IMR-90 (cell line): ENCODE measurements around the gene GSK3B. TPM values are rescaled to one million over a fixed set of nuclear protein-coding genes. Genes with fewer than 3 reads are reported as not detected.

Experiments
- ATAC-seq: fragments of 200-7000 bp; cut with Tn5 transposase; 2 replicates; pipeline ENCODE4 v1.9.1; 2020; ENCODE audit warnings: low read depth, mild to moderate bottlenecking, moderate library complexity
- BruUV-seq: library from RNA; stranded (reverse); fragments of 400-500 nt; replicated peaks from 2 replicates; lab custom pipeline; 2021; lab: Mats Ljungman, UMichigan
- CTCF ChIA-PET: fragments of 300-600 bp; formaldehyde crosslinking; extraction: SDS; loops from one replicate; lab custom pipeline; 2021; ENCODE audit warnings: antibody characterized with exemption; lab: Yijun Ruan, JAX
- POLR2A ChIA-PET: fragments of 300-600 bp; sonication (Branson Sonifier 250); formaldehyde crosslinking; loops from one replicate; lab custom pipeline; 2022; ENCODE audit warnings: antibody characterized with exemption; ENCODE audit not compliant: unreplicated experiment; lab: Charles Lee
- DNase-seq: peaks from one replicate; pipeline ENCODE4 v3.0.0; 2013
- H2AFZ ChIP-seq: replicated peaks from 2 replicates; pipeline ENCODE3; 2013; ENCODE audit warnings: low read length, mild to moderate bottlenecking; ENCODE audit not compliant: poor library complexity
- H2AK5ac ChIP-seq: 2 replicates; pipeline ENCODE4 v1.6.1; 2013; ENCODE audit warnings: low read depth, low read length, inconsistent platforms
- H2AK9ac ChIP-seq: replicated peaks from 2 replicates; pipeline ENCODE3; 2013; ENCODE audit warnings: mild to moderate bottlenecking, low read depth, low read length, moderate library complexity; ENCODE audit not compliant: poor library complexity
- H2BK120ac ChIP-seq: 2 replicates; pipeline ENCODE4 v1.6.1; 2013; ENCODE audit warnings: low read depth, low read length, inconsistent platforms
- H2BK15ac ChIP-seq: 3 replicates; pipeline ENCODE4 v1.6.1; 2013; ENCODE audit warnings: low read depth, low read length, inconsistent platforms
- H2BK20ac ChIP-seq: 2 replicates; pipeline ENCODE4 v1.6.1; 2013; ENCODE audit warnings: low read depth, mild to moderate bottlenecking, inconsistent platforms, low read length, moderate library complexity
- H2BK5ac ChIP-seq: 2 replicates; pipeline ENCODE4 v1.6.1; 2013; ENCODE audit warnings: mild to moderate bottlenecking, low read depth, low read length, inconsistent platforms; ENCODE audit not compliant: poor library complexity, severe bottlenecking
- H3K14ac ChIP-seq: replicated peaks from 2 replicates; pipeline ENCODE4 v1.6.1; 2013; ENCODE audit warnings: low read depth, low read length, inconsistent platforms
- H3K18ac ChIP-seq: 2 replicates; pipeline ENCODE4 v1.6.1; 2013; ENCODE audit warnings: low read depth, low read length, control low read depth
- H3K23ac ChIP-seq: 2 replicates; pipeline ENCODE4 v1.6.1; 2013; ENCODE audit warnings: low read depth, low read length, inconsistent platforms
- H3K27ac ChIP-seq: 2 replicates; pipeline ENCODE4 v1.5.1; 2013; ENCODE audit warnings: mild to moderate bottlenecking, control low read depth, low read length; ENCODE audit not compliant: insufficient read depth
- H3K27me3 ChIP-seq: 2 replicates; pipeline ENCODE4 v1.6.1; 2013; ENCODE audit warnings: low read length; ENCODE audit not compliant: control insufficient read depth, insufficient read depth
- H3K36me3 ChIP-seq: 2 replicates; pipeline ENCODE4 v1.6.1; 2013; ENCODE audit warnings: low read length, mixed read lengths; ENCODE audit not compliant: control insufficient read depth, insufficient read depth
- H3K4ac ChIP-seq: 2 replicates; pipeline ENCODE4 v1.6.1; 2013; ENCODE audit warnings: low read depth, low read length, inconsistent platforms
- H3K4me1 ChIP-seq: 2 replicates; pipeline ENCODE4 v1.6.1; 2013; ENCODE audit warnings: low read length, mixed read lengths; ENCODE audit not compliant: control insufficient read depth, insufficient read depth
- H3K4me2 ChIP-seq: 2 replicates; pipeline ENCODE4 v1.6.1; 2013; ENCODE audit warnings: low read depth, mild to moderate bottlenecking, control low read depth, low read length, moderate library complexity
- H3K4me3 ChIP-seq: 2 replicates; pipeline ENCODE4 v1.5.1; 2013; ENCODE audit warnings: low read depth, mild to moderate bottlenecking, control low read depth, low read length, moderate library complexity; ENCODE audit not compliant: insufficient read depth
- H3K56ac ChIP-seq: 2 replicates; pipeline ENCODE4 v1.6.1; 2013; ENCODE audit warnings: low read length, inconsistent platforms; ENCODE audit not compliant: insufficient read depth; ENCODE audit errors: extremely low read depth
- H3K79me1 ChIP-seq, 2 experiments: 2 replicates each; pipeline ENCODE4 v1.6.1; 2013; ENCODE audit warnings: low read length in 2 of 2, inconsistent platforms in 1 of 2, low read depth in 1 of 2
- H3K9ac ChIP-seq: 2 replicates; pipeline ENCODE4 v1.6.1; 2013; ENCODE audit warnings: low read depth, low read length, control low read depth
- H3K9me1 ChIP-seq: 2 replicates; pipeline ENCODE4 v1.6.1; 2013; ENCODE audit warnings: low read length, inconsistent platforms; ENCODE audit not compliant: insufficient read depth
- H3K9me3 ChIP-seq: 2 replicates; pipeline ENCODE4 v1.6.1; 2013; ENCODE audit warnings: low read length; ENCODE audit not compliant: control insufficient read depth, insufficient read depth
- H4K20me1 ChIP-seq: 2 replicates; pipeline ENCODE4 v1.6.1; 2013; ENCODE audit warnings: low read length, inconsistent platforms; ENCODE audit not compliant: insufficient read depth
- H4K5ac ChIP-seq: 2 replicates; pipeline ENCODE4 v1.6.1; 2013; ENCODE audit warnings: mild to moderate bottlenecking, low read depth, low read length, control low read depth
- H4K8ac ChIP-seq, 2 experiments: 2 replicates each; pipeline ENCODE4 v1.6.1; 2013; ENCODE audit warnings: low read depth in 2 of 2, low read length in 2 of 2, control low read depth in 1 of 2, inconsistent platforms in 1 of 2
- H4K91ac ChIP-seq: 2 replicates; pipeline ENCODE4 v1.6.1; 2013; ENCODE audit warnings: low read depth, low read length, inconsistent platforms; ENCODE audit not compliant: insufficient read depth
- BHLHE40 ChIP-seq: fragments of 150-350 bp; IDR thresholded peaks from 2 replicates; pipeline ENCODE4 v1.6.1; 2016; ENCODE audit warnings: mild to moderate bottlenecking, low read depth, low read length
- CEBPB ChIP-seq: IDR thresholded peaks from 2 replicates; pipeline ENCODE4 v1.6.1; 2012; ENCODE audit warnings: low read depth, low read length, improper control_type of control experiment
- CHD1 ChIP-seq: IDR thresholded peaks from 2 replicates; pipeline ENCODE4 v1.6.1; 2012; ENCODE audit warnings: low read depth, low read length, improper control_type of control experiment
- CTCF ChIP-seq: conservative IDR thresholded peaks from 2 replicates; pipeline ENCODE4 v1.5.1; 2012; ENCODE audit warnings: mild to moderate bottlenecking, low read depth, low read length, improper control_type of control experiment
- ELK1 ChIP-seq: fragments of 150-350 bp; IDR thresholded peaks from 2 replicates; pipeline ENCODE4 v1.6.1; 2016; ENCODE audit warnings: low read depth, mild to moderate bottlenecking, low read length, moderate library complexity, borderline replicate concordance
- FOS ChIP-seq: fragments of 150-350 bp; IDR thresholded peaks from 2 replicates; pipeline ENCODE4 v1.6.1; 2016; ENCODE audit warnings: low read depth, low read length
- MAFK ChIP-seq: IDR thresholded peaks from 2 replicates; pipeline ENCODE4 v1.6.1; 2012; ENCODE audit warnings: low read depth, low read length, improper control_type of control experiment
- MAZ ChIP-seq: IDR thresholded peaks from 2 replicates; pipeline ENCODE4 v1.6.1; 2012; ENCODE audit warnings: low read depth, mild to moderate bottlenecking, low read length, improper control_type of control experiment, moderate library complexity, borderline replicate concordance
- MXI1 ChIP-seq: IDR thresholded peaks from 2 replicates; pipeline ENCODE4 v1.6.1; 2012; ENCODE audit warnings: low read depth, mild to moderate bottlenecking, low read length, moderate library complexity, borderline replicate concordance
- NFE2L2 ChIP-seq: fragments of 150-350 bp; IDR thresholded peaks from 2 replicates; pipeline ENCODE4 v1.6.1; 2016; ENCODE audit warnings: low read depth, mild to moderate bottlenecking, low read length
- POLR2A ChIP-seq: IDR thresholded peaks from 2 replicates; pipeline ENCODE4 v1.6.1; 2012; ENCODE audit warnings: mild to moderate bottlenecking, low read depth, low read length
- RAD21 ChIP-seq: IDR thresholded peaks from 2 replicates; pipeline ENCODE4 v1.6.1; 2012; ENCODE audit warnings: low read length, improper control_type of control experiment
- RCOR1 ChIP-seq: IDR thresholded peaks from 2 replicates; pipeline ENCODE4 v1.6.1; 2012; ENCODE audit warnings: mild to moderate bottlenecking, low read length, improper control_type of control experiment; ENCODE audit not compliant: insufficient replicate concordance
- RFX5 ChIP-seq: IDR thresholded peaks from 2 replicates; pipeline ENCODE4 v1.8.0; 2012; ENCODE audit warnings: low read depth, mild to moderate bottlenecking, low read length, moderate library complexity
- SMC3 ChIP-seq: fragments of 150-350 bp; IDR thresholded peaks from 2 replicates; pipeline ENCODE4 v1.6.1; 2016; ENCODE audit warnings: low read depth, mild to moderate bottlenecking, antibody characterized with exemption, low read length, moderate library complexity
- USF2 ChIP-seq: fragments of 150-350 bp; IDR thresholded peaks from 2 replicates; pipeline ENCODE4 v1.6.1; 2017; ENCODE audit warnings: mild to moderate bottlenecking, antibody characterized with exemption, low read length, low read depth
- WGBS, 2 experiments: methylation state at CpG; one replicate each; pipeline versions ENCODE4 v1.1.5 to v1.1.7; 2013; ENCODE audit warnings: missing lambda C conversion rate in 2 of 2; ENCODE audit not compliant: insufficient read length in 1 of 2; ENCODE audit errors: extremely low coverage in 2 of 2; 5-methylcytosine and 5-hydroxymethylcytosine counted together
- dilution Hi-C: fragments of 300-500 bp; cut with HindIII; formaldehyde crosslinking; loops from one replicate; pipeline ENCODE4 v1.14.3; 2018; ENCODE audit warnings: low sequenced_read_pairs; ENCODE audit not compliant: unreplicated experiment
- in situ Hi-C: fragments of 300-500 bp; cut with MboI; formaldehyde crosslinking; loops from 3 replicates; pipeline ENCODE4 v1.14.3; 2019; ENCODE audit warnings: low sequenced_read_pairs, inconsistent platforms, mixed read lengths
- intact Hi-C: fragments of 100-400 bp; cut with micrococcal nuclease; formaldehyde crosslinking; loops from 2 replicates; pipeline ENCODE4 v1.10.0; 2022
- polyA plus RNA-seq, 3 experiments: library from polyadenylated mRNA; depleted of rRNA; stranded (reverse); fragments of >200 nt; gene quantifications; 2 replicates each; pipeline ENCODE4 v1.2.3, GENCODE V29; 2012; ENCODE audit warnings: low replicate concordance in 1 of 3
- total RNA-seq: library from RNA; depleted of rRNA; stranded (reverse); fragments of >200 nt; gene quantifications from 2 replicates; pipeline ENCODE4 v1.2.3, GENCODE V29; 2012

GSK3B gene
- total and polyA plus RNA-seq, 2 of the 4 experiments (the other 2 are of a cell fraction): 19.2 to 33.2 TPM

GRCh38 chr3:120137548-120137947 is 43.3 kb upstream of the GSK3B start:
- no CpG with 5 or more reads among the region's 2 CpGs for WGBS, 2 experiments
- ChIA-PET POLR2A (no interaction called here), CTCF (no interaction called here)
- Histone ChIP-seq H3K27ac (no peak overlapping the region), H3K23ac (no peak overlapping the region), H2AK5ac (no peak overlapping the region), H2AK9ac (no peak overlapping the region), H3K9ac (no peak overlapping the region), H3K79me1 (no peaks in the 10 kb centered on the region), H3K36me3 (no peaks in the 10 kb centered on the region), H3K14ac (no peak overlapping the region), H3K18ac (no peak overlapping the region), H4K20me1 (no peaks in the 10 kb centered on the region), H3K4ac (0 out of 2 replicates have a peak overlapping the region, but pooled peaks have one; percentile 12), H2BK15ac (peak overlapping the region; percentile 51; the same call in 1 of the 3 replicates), H2BK5ac (no peak overlapping the region), H2BK120ac (peak overlapping the region; percentile 68), H2BK20ac (peak overlapping the region; percentile 81; the same call in 1 of the 2 replicates), H4K8ac (no peak overlapping the region; a peak in 1 of 4 replicates), H2AFZ (peak overlapping the region; percentile 35), H3K4me3 (no peak overlapping the region), H3K4me2 (no peak overlapping the region), H3K9me3 (no peaks in the 10 kb centered on the region), H3K4me1 (peaks cover 2% of the 10 kb centered on the region; the same call in 1 of the 2 replicates), H3K56ac (no peak overlapping the region), H4K91ac (0 out of 2 replicates have a peak overlapping the region, but pooled peaks have one; percentile 23), H4K5ac (no peak overlapping the region), H3K9me1 (no peaks in the 10 kb centered on the region), H3K27me3 (no peaks in the 10 kb centered on the region)
- BruUV-seq: no TSS peak
- DNase-seq: no peak
- no peak for ATAC-seq
- intact Hi-C loops (no loop called here), in situ Hi-C loops (no loop called here), dilution Hi-C loops (no loop called here)
- TF ChIP-seq CTCF: no peak
- TF ChIP-seq CEBPB: no peak
- TF ChIP-seq SMC3: no peak
- TF ChIP-seq RCOR1: no peak
- TF ChIP-seq CHD1: no peak
- TF ChIP-seq BHLHE40: no peak
- TF ChIP-seq MXI1: no peak
- TF ChIP-seq RAD21: no peak
- no peak for TF ChIP-seq MAFK
- no peak for TF ChIP-seq RFX5
- no peak for TF ChIP-seq USF2
- TF ChIP-seq FOS: no peak
- no peak for TF ChIP-seq POLR2A
- no peak for TF ChIP-seq NFE2L2
- no peak for TF ChIP-seq MAZ
- no peak for TF ChIP-seq ELK1
